Upper lobe of left lung (tissue), 4 donors: ENCODE data around the gene SYNPO2.

Experiments used
- EP300 ChIP-seq, 4 donors: sonication (generic); formaldehyde crosslinking; IDR thresholded peaks; one replicate each; pipeline ENCODE4 v1.5.1; 2017; ENCODE audit warnings: antibody characterized with exemption in 4 of 4, control low read depth in 2 of 4
- POLR2A ChIP-seq, 4 donors: fragments of 450-650 bp; IDR thresholded peaks; one replicate each; pipeline ENCODE4 v1.5.1; 2016 to 2017; ENCODE audit warnings: antibody characterized with exemption in 4 of 4, mild to moderate bottlenecking in 2 of 4
- TF ChIP-seq, protein P1 (sequence below), 6 experiments: fragments of 450-650 bp in 4 of 6; fragments of 200-600 bp in 2 of 6; sonication (generic) in 2 of 6; IDR thresholded peaks; one replicate each; pipeline ENCODE4 v1.5.1; 2016 to 2019; ENCODE audit warnings: antibody characterized with exemption in 6 of 6

DNA sequence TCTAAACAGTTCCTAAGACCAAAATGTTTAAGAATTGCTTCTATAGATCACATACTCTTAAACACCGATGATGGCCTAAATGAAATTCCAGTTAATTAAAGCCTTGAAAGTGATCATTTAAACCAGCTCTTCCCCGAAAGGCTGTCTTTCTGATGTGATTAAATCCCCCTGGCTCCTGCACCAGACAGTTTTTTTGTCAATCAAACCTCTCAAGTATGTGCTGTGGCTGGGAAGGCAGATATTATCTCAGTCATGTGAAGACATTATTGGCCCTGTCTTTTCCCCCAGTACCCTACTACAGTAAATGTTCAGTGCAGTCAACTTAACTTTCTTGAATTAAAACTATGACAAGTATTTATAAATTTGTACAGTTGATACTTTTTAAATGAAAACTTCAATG lies 126.0 kb downstream of the SYNPO2 start:
- TF ChIP-seq POLR2A (IDR thresholded peaks at IDR 0.05) (no peak), EP300 (IDR thresholded peaks at IDR 0.05) (no peak)
- TF ChIP-seq, protein P1, sequence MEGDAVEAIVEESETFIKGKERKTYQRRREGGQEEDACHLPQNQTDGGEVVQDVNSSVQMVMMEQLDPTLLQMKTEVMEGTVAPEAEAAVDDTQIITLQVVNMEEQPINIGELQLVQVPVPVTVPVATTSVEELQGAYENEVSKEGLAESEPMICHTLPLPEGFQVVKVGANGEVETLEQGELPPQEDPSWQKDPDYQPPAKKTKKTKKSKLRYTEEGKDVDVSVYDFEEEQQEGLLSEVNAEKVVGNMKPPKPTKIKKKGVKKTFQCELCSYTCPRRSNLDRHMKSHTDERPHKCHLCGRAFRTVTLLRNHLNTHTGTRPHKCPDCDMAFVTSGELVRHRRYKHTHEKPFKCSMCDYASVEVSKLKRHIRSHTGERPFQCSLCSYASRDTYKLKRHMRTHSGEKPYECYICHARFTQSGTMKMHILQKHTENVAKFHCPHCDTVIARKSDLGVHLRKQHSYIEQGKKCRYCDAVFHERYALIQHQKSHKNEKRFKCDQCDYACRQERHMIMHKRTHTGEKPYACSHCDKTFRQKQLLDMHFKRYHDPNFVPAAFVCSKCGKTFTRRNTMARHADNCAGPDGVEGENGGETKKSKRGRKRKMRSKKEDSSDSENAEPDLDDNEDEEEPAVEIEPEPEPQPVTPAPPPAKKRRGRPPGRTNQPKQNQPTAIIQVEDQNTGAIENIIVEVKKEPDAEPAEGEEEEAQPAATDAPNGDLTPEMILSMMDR (IDR thresholded peaks at IDR 0.05): no peak
